ENCODE results near the gene PPP1R10.

PPP1R10 gene

DNA sequence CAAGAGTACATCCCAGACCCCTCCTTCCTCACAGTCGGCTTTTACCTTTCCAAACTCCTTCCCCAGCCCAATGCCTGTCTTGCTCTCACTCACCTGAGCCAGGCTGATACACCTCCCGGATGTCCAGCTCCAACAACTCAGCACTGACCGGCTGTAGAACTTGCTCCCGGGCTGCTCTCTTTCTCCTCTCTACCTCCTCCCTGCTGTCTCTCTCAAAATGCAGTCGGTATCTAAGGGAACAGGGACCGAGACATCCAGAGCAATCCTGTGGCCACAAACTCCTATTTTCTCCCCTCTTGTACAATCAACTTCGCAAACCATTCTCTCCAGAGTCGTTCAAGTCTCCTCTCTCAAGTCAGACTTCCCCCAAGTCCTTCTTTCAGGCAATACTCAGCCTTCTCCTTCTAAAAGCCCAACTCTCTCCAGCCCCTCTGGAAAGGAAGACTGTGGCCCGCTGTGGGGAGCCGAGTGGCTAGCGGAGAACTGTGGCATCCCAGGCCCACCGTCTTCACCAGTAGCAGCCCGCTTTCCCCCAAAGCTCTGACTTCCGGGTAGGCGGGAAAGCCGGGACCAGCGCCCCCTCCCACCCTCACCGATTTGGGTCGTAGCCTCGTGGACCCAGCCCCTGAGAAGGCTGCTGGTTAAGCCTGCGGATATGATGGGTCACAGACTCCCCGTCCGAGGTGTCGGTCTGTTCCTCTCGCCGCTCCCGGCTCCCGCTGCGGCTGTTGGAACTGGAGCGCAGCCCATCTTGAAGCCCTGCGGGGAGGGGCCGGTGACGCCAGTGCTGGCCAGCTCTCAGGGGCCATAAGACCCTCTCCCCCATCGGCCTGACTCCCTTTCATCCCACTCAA, 61.9 kb downstream of the PPP1R10 start:
- no peak for DNase-seq

DNA sequence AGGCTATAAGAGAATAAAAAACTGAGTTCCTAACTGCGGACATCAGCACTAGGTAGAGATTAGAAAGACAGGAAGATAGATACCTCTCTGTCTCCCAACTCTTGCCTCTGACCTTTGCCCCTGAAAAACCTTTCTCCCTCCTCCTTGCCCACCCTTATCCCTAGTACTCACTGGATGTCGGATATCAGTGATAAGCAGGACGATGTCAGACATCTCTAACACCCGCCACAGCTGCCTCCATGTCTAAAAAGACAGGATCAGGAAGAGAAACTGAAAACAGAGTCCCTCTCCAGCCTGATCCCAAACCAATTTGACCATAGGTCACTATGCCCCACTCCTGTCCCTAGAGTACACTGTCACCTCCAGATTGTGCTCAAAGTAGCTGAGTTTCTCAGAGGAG, 62.6 kb downstream of the PPP1R10 start:
- DNase-seq: no peak

All from CD4-positive, alpha-beta T cell treated with Interferon gamma for 1 hour (primary cell).